ENCODE data around the gene PURB. TPM values are rescaled to one million over a fixed set of nuclear protein-coding genes. Genes with fewer than 3 reads are reported as not detected.

PURB gene
- total and polyA plus RNA-seq, 9 of the 15 experiments (the other 6 are each of a cell fraction or from before 2014, with no cell fraction given) = 1.6 to 14.1 (median 8.8) TPM

DNA sequence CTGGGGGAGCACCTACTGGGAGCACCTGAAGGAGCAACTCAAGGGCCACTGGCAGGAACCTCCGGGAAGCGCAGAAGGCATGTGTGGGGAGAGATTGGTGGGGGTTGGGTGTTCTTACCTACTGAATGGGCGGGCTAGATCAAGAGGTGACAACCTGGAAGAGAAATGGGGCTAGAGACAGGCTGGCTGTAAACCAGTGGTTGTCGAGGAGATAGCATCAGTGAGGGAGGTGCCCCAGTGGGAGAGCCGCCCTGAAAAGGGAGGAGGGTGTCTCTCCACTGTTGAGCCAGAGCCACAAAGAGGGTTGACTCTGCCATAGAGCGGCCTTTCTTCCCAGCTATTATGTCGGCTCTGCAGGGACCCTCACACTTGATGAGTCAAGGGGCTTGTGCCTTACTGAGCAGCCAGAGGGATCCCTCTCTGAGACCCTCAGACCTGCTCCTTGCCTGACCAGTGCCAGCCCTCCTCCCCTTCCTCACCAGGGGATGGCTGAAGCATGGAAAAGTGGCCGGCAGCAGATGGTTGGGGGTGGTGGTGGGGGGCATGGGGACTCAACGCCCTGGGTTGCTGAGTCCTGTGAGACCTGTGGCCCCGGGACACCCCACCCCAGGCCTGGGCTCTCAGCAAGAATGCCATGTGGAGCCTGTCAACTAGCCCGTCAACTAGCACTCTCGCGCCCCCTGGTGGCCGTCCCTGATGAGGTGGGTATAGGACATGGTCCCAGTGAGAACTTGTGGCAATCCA lies 36.4 kb upstream of the PURB start (continued):
- TF ChIP-seq TARDBP (IDR thresholded peaks at IDR 0.05) = no peak
- no peak for TF ChIP-seq NKRF (IDR thresholded peaks at IDR 0.05; ENCODE audit: borderline replicate concordance)
- no peak for TF ChIP-seq SMARCC2 (IDR thresholded peaks at IDR 0.05; ENCODE audit: low read depth)
- no peak for TF ChIP-seq TAF15 (IDR thresholded peaks at IDR 0.05; ENCODE audit: low read depth, low read length)
- TF ChIP-seq, protein P1, sequence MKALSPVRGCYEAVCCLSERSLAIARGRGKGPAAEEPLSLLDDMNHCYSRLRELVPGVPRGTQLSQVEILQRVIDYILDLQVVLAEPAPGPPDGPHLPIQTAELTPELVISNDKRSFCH (CRISPR knock-in tag; IDR thresholded peaks at IDR 0.05) = no peak
- TF ChIP-seq, protein P1 (tag; IDR thresholded peaks at IDR 0.05) = no peak
- TF ChIP-seq MYC (IDR thresholded peaks at IDR 0.05; ENCODE audit: low read depth, low read length) = peak; percentile 94
- no peak for TF ChIP-seq MYC (CRISPR knock-in tag; IDR thresholded peaks at IDR 0.05; ENCODE audit: borderline replicate concordance, low read depth)
- no peak for TF ChIP-seq ZNF444 (CRISPR knock-in tag; IDR thresholded peaks at IDR 0.05)
- no peak for TF ChIP-seq ZC3H4 (CRISPR knock-in tag; IDR thresholded peaks at IDR 0.05; ENCODE audit: borderline replicate concordance)
- TF ChIP-seq DEAF1 (CRISPR knock-in tag; IDR thresholded peaks at IDR 0.05) = peak; percentile 90
- TF ChIP-seq BRD9 (IDR thresholded peaks at IDR 0.05; ENCODE audit: low read depth, partially characterized antibody) = no peak
- peak; percentile 99 for TF ChIP-seq ZNF263 (CRISPR knock-in tag; IDR thresholded peaks at IDR 0.05; ENCODE audit: borderline replicate concordance)
- TF ChIP-seq BRF1 (IDR thresholded peaks at IDR 0.05; ENCODE audit: borderline replicate concordance, extremely low read depth, insufficient read length) = no peak
- no peak for TF ChIP-seq ETV1 (tag; conservative IDR thresholded peaks at IDR 0.05; ENCODE audit: low read depth)
- no peak for TF ChIP-seq PHF21A (IDR thresholded peaks at IDR 0.05; ENCODE audit: borderline replicate concordance, low read depth)
- no peak for TF ChIP-seq SMARCA4 (IDR thresholded peaks at IDR 0.05)
- TF ChIP-seq, protein P2, sequence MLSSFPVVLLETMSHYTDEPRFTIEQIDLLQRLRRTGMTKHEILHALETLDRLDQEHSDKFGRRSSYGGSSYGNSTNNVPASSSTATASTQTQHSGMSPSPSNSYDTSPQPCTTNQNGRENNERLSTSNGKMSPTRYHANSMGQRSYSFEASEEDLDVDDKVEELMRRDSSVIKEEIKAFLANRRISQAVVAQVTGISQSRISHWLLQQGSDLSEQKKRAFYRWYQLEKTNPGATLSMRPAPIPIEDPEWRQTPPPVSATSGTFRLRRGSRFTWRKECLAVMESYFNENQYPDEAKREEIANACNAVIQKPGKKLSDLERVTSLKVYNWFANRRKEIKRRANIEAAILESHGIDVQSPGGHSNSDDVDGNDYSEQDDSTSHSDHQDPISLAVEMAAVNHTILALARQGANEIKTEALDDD (IDR thresholded peaks at IDR 0.05) = 0 out of 2 replicates have a peak, but pooled peaks have one; percentile 14
- no peak for TF ChIP-seq ZBTB43 (CRISPR knock-in tag; IDR thresholded peaks at IDR 0.05)
- no peak for TF ChIP-seq SAP30 (IDR thresholded peaks at IDR 0.05; ENCODE audit: borderline replicate concordance, insufficient read depth, low read depth, low read length, poor library complexity, severe bottlenecking)
- TF ChIP-seq PML (IDR thresholded peaks at IDR 0.05; ENCODE audit: low read length) = no peak
- no peak for TF ChIP-seq NEUROD1 (IDR thresholded peaks at IDR 0.05; ENCODE audit: borderline replicate concordance, low read depth, low read length, partially characterized antibody)

All from K562 (cell line).